HFFc6 (cell line): Measurements from ENCODE around the gene AEN. TPM values are rescaled to one million over a fixed set of nuclear protein-coding genes. Genes with fewer than 3 reads are reported as not detected.

Experiments
- DNase-seq: peaks from one replicate; pipeline ENCODE4 v3.0.0-alpha.2; 2018
- H3K27ac Mint-ChIP-seq: 2 replicates; pipeline ENCODE4 v1.8.0; 2020; ENCODE audit warnings: mild to moderate bottlenecking, mixed read lengths
- H3K27me3 Mint-ChIP-seq: 2 replicates; pipeline ENCODE4 v1.8.0; 2021; ENCODE audit warnings: mild to moderate bottlenecking, moderate library complexity, mixed read lengths; ENCODE audit not compliant: insufficient read depth
- H3K36me3 Mint-ChIP-seq: 2 replicates; pipeline ENCODE4 v1.8.0; 2021; ENCODE audit warnings: low read depth, mixed read lengths
- H3K4me1 Mint-ChIP-seq: 2 replicates; pipeline ENCODE4 v1.8.0; 2020; ENCODE audit warnings: low read depth, mixed read lengths
- H3K4me3 Mint-ChIP-seq: 2 replicates; pipeline ENCODE4 v1.8.0; 2020; ENCODE audit warnings: mild to moderate bottlenecking, moderate library complexity, mixed read lengths
- H3K9me3 Mint-ChIP-seq: 2 replicates; pipeline ENCODE4 v1.8.0; 2020; ENCODE audit warnings: mild to moderate bottlenecking, mixed read lengths
- total RNA-seq, 6 experiments: library from RNA; stranded (reverse); fragmentation: NEBNext Ultra II Directional; extraction: Animal tissue kit (Norgen Biotek cat#: 25700); gene quantifications; 2 replicates in 1 of 6; 3 replicates in 5 of 6; pipeline ENCODE4 v1.2.3, GENCODE V29; 2021
- TF ChIP-seq, protein P1 (sequence below): fragments of 200-600 bp; sonication (generic); IDR thresholded peaks from 2 replicates; pipeline ENCODE4 v1.5.0; 2021; ENCODE audit warnings: antibody characterized with exemption, mild to moderate bottlenecking

The AEN gene
- total RNA-seq, 6 experiments from 2014 or later, result 65.4 to 73.4 (median 67.8) TPM

DNA sequence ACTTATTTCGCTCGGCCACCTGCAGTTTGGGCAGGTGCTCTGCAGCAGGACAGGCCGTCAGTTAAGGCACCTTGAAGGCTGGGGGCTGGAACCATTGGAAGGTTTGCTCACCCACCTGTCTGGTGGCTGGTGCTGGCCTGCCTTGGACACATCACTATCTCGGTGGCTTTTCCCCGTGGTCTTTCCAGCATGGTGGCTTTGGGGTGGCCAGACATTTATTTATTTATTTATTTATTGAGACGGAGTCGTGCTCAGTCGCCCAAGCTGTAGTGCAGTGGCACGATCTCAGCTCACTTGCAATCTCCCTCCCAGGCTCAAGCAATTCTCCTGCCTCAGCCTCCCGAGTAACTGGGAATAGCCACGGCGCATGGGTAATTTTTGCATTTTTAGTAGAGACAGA lies 29.4 kb downstream of the AEN start:
- TF ChIP-seq, protein P1, sequence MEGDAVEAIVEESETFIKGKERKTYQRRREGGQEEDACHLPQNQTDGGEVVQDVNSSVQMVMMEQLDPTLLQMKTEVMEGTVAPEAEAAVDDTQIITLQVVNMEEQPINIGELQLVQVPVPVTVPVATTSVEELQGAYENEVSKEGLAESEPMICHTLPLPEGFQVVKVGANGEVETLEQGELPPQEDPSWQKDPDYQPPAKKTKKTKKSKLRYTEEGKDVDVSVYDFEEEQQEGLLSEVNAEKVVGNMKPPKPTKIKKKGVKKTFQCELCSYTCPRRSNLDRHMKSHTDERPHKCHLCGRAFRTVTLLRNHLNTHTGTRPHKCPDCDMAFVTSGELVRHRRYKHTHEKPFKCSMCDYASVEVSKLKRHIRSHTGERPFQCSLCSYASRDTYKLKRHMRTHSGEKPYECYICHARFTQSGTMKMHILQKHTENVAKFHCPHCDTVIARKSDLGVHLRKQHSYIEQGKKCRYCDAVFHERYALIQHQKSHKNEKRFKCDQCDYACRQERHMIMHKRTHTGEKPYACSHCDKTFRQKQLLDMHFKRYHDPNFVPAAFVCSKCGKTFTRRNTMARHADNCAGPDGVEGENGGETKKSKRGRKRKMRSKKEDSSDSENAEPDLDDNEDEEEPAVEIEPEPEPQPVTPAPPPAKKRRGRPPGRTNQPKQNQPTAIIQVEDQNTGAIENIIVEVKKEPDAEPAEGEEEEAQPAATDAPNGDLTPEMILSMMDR, result no peak
- Mint-ChIP-seq H3K4me1 (peaks cover 26% of the 10 kb centered on the region), H3K4me3 (no peak overlapping the region), H3K9me3 (no peaks in the 10 kb centered on the region), H3K27me3 (peaks cover 4% of the 10 kb centered on the region), H3K27ac (no peak overlapping the region), H3K36me3 (no peaks in the 10 kb centered on the region)
- DNase-seq, result no peak

DNA sequence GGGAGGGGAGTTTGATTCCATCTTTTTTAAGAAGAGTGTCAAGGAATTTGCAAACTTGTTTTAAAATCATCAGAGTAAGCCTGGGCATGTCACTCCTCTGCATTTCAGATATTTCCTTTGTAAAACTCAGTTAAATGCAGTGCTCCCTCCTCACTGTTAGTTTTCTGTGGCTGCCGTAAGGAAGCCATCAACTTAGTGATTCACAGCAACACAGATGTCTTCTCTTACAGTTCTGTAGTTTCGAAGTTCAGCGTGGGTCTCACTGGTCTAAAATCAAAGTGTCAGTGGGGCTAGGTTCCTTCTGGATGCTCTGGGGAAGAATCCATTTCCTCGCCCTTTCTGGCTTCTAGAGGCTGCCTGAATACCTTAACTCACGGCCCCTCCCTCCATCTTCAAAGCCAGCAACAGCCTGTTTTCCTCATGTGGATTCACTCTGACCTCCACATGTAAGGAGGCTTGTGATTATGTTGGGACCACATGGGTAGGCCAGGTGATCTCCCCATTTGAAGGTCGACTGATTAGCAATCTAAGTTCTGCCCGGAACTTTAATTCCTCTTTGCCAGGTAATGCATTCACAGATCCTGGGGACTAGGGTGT lies 30.1 kb downstream of the AEN start:
- no peaks in the 10 kb centered on the region for H3K9me3 Mint-ChIP-seq
- H3K36me3 Mint-ChIP-seq, result no peaks in the 10 kb centered on the region
- DNase-seq, result no peak
- H3K27ac Mint-ChIP-seq, result no peak overlapping the region
- H3K4me3 Mint-ChIP-seq, result no peak overlapping the region
- peaks cover 3% of the 10 kb centered on the region for H3K27me3 Mint-ChIP-seq
- H3K4me1 Mint-ChIP-seq, result peaks cover 26% of the 10 kb centered on the region
- TF ChIP-seq, protein P1, result no peak

DNA sequence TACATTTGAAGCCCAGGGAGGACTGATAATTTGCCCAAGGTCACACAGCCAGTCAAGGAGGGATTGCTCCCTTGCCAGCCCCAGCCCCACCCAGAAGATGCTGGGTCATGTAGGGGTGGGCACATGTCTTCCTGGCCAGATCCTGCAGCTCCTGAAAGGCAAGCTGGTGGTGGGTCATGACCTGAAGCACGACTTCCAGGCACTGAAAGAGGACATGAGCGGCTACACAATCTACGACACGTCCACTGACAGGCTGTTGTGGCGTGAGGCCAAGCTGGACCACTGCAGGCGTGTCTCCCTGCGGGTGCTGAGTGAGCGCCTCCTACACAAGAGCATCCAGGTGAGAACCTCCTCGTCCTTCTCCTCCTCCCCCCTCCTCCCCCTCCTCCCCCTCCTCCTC lies 30.8 kb downstream of the AEN start:
- H3K36me3 Mint-ChIP-seq, result no peaks in the 10 kb centered on the region
- DNase-seq, result no peak
- no peak overlapping the region for H3K4me3 Mint-ChIP-seq
- H3K4me1 Mint-ChIP-seq, result peaks cover 26% of the 10 kb centered on the region
- peaks cover 3% of the 10 kb centered on the region for H3K27me3 Mint-ChIP-seq
- TF ChIP-seq, protein P1, result no peak
- H3K9me3 Mint-ChIP-seq, result no peaks in the 10 kb centered on the region
- H3K27ac Mint-ChIP-seq, result no peak overlapping the region

DNA sequence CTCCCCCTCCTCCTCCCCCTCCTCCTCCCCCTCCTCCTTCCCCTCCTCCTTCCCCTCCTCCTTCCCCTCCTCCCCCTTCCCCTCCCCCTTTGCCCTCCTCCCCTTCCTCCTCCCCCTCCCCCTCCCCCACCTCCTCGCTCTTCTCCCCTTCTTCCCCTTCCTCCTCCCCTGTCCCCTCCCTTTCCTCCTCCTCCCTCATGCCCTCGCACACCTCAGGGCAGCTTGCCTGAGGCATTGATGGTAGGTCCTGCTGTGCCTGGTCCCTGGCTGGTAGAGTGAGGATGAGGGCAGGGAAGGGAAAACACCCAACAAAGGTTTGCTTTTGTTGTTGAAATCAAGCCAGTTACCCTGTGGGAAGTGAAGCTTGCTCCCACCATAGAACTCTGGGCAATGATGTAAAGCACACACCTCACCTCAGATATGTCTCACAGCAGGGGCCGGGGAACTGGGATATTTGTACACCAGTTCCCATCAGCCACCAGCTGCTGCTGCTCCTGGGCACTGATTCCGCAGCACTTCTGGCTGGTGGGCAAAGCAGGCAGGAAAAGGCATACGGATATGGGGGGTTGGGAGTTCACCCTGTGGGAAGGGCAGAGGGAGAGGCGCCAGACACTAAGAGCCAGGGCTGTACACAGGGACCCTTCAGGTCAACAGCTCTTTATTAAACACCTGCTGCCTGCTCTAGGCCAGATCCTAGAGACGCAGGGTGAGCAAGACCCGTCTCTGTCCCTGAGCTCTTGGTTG lies 31.5 kb downstream of the AEN start:
- Mint-ChIP-seq H3K4me1 (peaks cover 26% of the 10 kb centered on the region), H3K36me3 (no peaks in the 10 kb centered on the region), H3K9me3 (no peaks in the 10 kb centered on the region), H3K4me3 (no peak overlapping the region), H3K27me3 (peaks cover 3% of the 10 kb centered on the region), H3K27ac (no peak overlapping the region)
- TF ChIP-seq, protein P1, result no peak
- no peak for DNase-seq

DNA sequence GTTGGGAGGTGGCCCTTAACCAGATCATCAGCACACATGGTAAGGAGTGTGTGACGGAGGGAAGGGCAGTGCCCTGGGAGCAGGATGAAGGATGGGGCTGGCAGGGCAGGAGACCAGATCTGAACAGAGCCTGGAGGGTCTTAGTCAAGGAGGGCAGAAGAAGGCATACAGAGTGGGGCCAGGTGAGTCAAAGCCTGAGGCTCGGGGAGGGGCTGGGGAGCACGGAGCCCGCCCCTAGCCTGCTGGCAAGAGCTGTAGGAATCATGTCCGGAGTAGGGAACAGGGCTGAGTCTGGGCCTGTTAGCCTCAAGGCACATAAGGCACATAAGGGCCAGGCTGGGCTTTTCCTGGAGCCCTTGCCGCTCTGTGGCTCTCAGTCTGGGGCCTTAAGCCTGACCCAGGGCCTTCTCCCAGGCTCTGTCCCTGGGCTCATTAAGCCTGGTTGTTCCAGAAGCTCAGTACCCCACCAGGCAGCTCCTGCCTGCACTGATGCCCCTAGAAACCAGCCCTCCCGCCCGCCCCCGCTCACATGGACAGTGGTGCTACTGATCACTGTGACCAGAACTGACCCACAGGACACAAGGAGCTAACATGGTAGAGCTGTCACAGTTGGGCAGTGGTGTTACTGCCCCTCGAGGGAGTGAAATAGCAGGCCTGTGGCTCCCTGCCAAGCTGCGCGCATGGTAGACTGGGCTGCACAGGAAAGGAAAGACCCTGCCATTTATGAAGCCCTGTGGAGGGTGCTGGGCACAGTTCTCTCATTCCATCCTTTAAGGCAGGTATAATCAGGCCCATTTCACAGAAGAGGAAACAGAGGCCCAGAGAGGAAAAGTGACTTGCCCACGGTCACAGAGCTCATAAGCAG lies 32.3 kb downstream of the AEN start:
- Mint-ChIP-seq H3K4me1 (peaks cover 19% of the 10 kb centered on the region), H3K9me3 (no peaks in the 10 kb centered on the region), H3K27ac (no peak overlapping the region), H3K4me3 (no peak overlapping the region), H3K36me3 (no peaks in the 10 kb centered on the region), H3K27me3 (peaks cover 3% of the 10 kb centered on the region)
- no peak for DNase-seq
- TF ChIP-seq, protein P1, result no peak
